GM18873 (cell line): ENCODE data around the gene TADA3.

Experiments used
- ATAC-seq: cut with Tn5 transposase; IDR thresholded peaks from one replicate; pipeline ENCODE4 v1.9.1; 2021; ENCODE audit warnings: mild to moderate bottlenecking, moderate library complexity, moderate number of reproducible peaks; ENCODE audit not compliant: unreplicated experiment, low FRiP score

Gene TADA3

DNA sequence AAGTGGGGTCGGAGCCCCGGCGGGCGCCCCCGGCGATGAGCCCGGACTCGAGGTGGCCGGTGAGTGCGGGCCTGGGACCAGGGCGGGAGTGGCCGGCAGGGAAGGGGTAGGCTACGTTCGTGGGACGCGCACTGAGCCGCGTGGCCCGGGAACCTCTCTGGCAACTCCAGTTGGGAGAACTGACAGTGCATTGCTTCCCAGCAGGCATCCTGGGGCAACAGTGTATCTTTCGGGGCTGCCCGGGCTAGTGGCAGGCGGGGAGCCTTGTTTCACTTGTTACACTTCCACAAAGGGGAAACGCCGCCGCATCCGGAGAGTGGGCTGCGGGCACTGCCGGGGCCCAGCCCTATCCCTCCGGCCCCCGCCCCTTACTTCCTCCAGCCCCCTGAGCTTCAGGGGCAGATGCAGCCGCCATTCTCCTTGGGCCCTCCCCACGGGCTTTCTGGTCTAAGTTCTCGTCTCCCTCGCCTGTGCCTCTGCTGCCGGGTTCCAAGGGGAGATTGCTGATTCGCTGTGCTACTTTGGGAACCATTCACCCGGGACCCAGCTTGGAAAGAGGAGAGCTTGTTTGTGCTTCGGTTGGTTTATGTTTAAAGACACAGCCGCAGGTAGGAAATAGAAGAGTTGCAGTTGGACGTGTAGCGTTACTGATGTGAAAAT is 60.1 kb downstream of the TADA3 start:
- ATAC-seq: no peak

DNA sequence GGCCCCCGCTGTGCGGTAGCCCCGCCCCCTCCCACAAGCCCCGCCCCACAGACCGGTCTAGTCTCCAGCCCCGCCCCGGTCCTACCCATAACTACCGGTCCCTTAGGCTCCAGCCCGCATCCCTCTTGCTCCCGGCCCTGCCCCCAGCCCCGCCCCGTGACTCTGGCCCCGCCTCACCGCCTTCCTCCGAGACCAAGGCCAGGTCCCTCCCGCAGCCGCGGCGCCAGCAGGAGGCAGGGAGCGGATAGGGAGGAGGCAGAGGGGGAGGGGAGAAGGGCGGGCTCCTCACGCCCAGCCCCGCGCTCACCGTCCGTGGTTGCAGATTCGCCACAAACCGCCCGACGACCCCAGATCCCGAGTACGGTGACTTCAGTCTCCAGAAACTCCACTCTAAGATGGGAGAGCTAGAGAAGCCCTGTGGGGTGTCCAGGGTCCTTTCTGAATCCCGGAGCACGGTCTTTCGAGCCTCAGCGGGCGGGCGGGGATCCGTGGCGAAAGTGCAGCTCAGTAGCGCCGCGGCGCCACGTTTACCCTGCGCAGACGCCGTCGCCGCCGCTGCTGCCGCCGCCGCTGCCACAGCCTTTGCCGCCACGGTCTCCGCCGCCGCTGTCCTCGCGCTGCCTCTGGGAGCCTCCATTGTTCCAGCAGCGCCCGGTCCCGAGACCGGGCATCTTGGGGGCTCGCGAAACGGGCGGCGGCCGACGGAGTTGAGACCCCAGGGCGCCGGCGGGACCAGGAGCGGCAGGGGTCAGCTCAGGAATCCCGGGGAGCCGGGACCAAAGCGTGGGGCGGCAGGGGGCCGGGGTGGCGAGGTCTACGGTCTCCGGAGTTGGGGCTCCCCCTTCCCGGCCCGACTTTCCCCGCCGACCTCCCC is 60.8 kb downstream of the TADA3 start, which contains the start of gene BRPF1:
BRPF1 (plus strand) TSS at position 530 of the 874 bp plus-strand sequence. CDS start 2,406 bp downstream, outside the sequence.
- ATAC-seq: peak; percentile 71

DNA sequence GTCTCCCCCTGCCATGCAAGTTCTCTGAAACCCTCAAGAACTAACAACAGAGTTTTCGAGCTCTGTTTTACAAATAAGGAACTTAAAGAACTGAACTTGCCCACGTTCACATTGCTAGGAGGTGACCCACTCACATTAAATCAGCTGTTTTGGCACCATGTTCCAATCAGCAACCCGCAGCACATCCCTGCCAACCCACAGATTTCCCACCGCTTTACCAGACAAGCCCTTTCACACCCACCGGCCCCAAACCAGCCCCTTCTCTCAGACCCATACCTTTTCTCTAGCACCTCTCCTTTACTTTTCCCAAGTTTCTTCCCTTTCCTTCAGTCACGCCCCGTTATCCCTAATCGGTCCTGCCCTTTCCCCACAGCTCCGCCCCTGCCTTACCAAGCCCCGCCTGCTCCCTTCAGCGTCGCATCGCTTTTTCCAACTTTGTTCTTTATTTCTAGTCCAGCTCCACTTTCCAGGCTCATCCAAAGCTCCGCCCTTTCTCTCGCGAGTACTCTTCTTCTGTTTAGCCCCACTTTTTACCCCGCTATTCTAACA is 61.5 kb downstream of the TADA3 start:
- peak; percentile 38 for ATAC-seq
